Neuronal stem cell (in vitro differentiated cells): ENCODE measurements around the gene PRM3.

ENCODE experiments used
- DNase-seq: peaks from one replicate; pipeline ENCODE4 v3.0.0-alpha.2; 2013; ENCODE audit warnings: low spot score
- H2AFZ ChIP-seq: one replicate; pipeline ENCODE4 v1.6.1; 2013; ENCODE audit warnings: mild to moderate bottlenecking, low read length, inconsistent platforms
- H2AK5ac ChIP-seq: 2 replicates; pipeline ENCODE4 v1.6.1; 2013; ENCODE audit warnings: low read depth, mild to moderate bottlenecking, inconsistent platforms, low read length, moderate library complexity, mixed read lengths
- H2BK120ac ChIP-seq: 2 replicates; pipeline ENCODE4 v1.6.1; 2013; ENCODE audit warnings: low read depth, mild to moderate bottlenecking, inconsistent platforms, low read length, moderate library complexity, mixed read lengths
- H2BK12ac ChIP-seq: one replicate; pipeline ENCODE4 v1.6.1; 2013; ENCODE audit warnings: low read length, inconsistent platforms
- H2BK15ac ChIP-seq: 2 replicates; pipeline ENCODE4 v1.6.1; 2013; ENCODE audit warnings: mild to moderate bottlenecking, low read length, inconsistent platforms, mixed read lengths
- H2BK5ac ChIP-seq: one replicate; pipeline ENCODE4 v1.6.1; 2013; ENCODE audit warnings: inconsistent platforms, mild to moderate bottlenecking, low read length, moderate library complexity
- H3K14ac ChIP-seq: one replicate; pipeline ENCODE4 v1.6.1; 2013; ENCODE audit warnings: low read length, inconsistent platforms
- H3K18ac ChIP-seq: 2 replicates; pipeline ENCODE4 v1.6.1; 2013; ENCODE audit warnings: low read length, inconsistent platforms
- H3K23ac ChIP-seq: 2 replicates; pipeline ENCODE4 v1.6.1; 2013; ENCODE audit warnings: low read depth, mild to moderate bottlenecking, mixed read lengths, low read length, inconsistent platforms; ENCODE audit not compliant: poor library complexity
- H3K27ac ChIP-seq: replicated peaks from 3 replicates; pipeline ENCODE4 v1.5.1; 2013; ENCODE audit warnings: low read length, inconsistent platforms
- H3K27me3 ChIP-seq, 3 experiments: 2 replicates each; pipeline ENCODE4 v1.6.1; 2013; ENCODE audit warnings: low read length in 3 of 3, mild to moderate bottlenecking in 2 of 3, inconsistent platforms in 1 of 3, low read depth in 1 of 3, mixed read lengths in 1 of 3, moderate library complexity in 1 of 3; ENCODE audit not compliant: control insufficient read depth in 3 of 3, insufficient read depth in 3 of 3
- H3K36me3 ChIP-seq, 2 donors: replicated peaks in 1 of 2; 2 replicates each; pipeline ENCODE4 v1.6.1; 2013; ENCODE audit warnings: low read length in 2 of 2; ENCODE audit not compliant: control insufficient read depth in 2 of 2, insufficient read depth in 2 of 2
- H3K4ac ChIP-seq: 2 replicates; pipeline ENCODE4 v1.6.1; 2013; ENCODE audit warnings: inconsistent platforms, mild to moderate bottlenecking, low read length, moderate library complexity
- H3K4me1 ChIP-seq, 2 donors: 1 replicate in 1 of 2; 2 replicates in 1 of 2; pipeline ENCODE4 v1.6.1; 2013; ENCODE audit warnings: low read length in 2 of 2, low read depth in 1 of 2; ENCODE audit not compliant: control insufficient read depth in 2 of 2, insufficient read depth in 1 of 2
- H3K4me2 ChIP-seq: one replicate; pipeline ENCODE4 v1.6.1; 2013; ENCODE audit warnings: mild to moderate bottlenecking, low read length, inconsistent platforms; ENCODE audit not compliant: insufficient read depth, poor library complexity, severe bottlenecking
- H3K4me3 ChIP-seq, 2 donors: 2 replicates each; pipeline ENCODE4 v1.5.1; 2013; ENCODE audit warnings: low read length in 2 of 2, mild to moderate bottlenecking in 2 of 2, inconsistent platforms in 1 of 2, moderate library complexity in 1 of 2
- H3K79me1 ChIP-seq: one replicate; pipeline ENCODE4 v1.6.1; 2013; ENCODE audit warnings: low read depth, mild to moderate bottlenecking, inconsistent platforms, low read length, moderate library complexity
- H3K9ac ChIP-seq: one replicate; pipeline ENCODE4 v1.6.1; 2013; ENCODE audit warnings: mild to moderate bottlenecking, low read depth, low read length, inconsistent platforms; ENCODE audit not compliant: poor library complexity
- H3K9me3 ChIP-seq, 2 donors: replicated peaks in 1 of 2; 2 replicates each; pipeline versions ENCODE3 to v1.6.1; 2013; ENCODE audit warnings: low read length in 2 of 2, mild to moderate bottlenecking in 2 of 2, inconsistent platforms in 1 of 2, low read depth in 1 of 2, mixed read lengths in 1 of 2, moderate library complexity in 1 of 2; ENCODE audit not compliant: control insufficient read depth in 2 of 2, insufficient read depth in 1 of 2
- H4K8ac ChIP-seq: one replicate; pipeline ENCODE4 v1.6.1; 2013; ENCODE audit warnings: low read depth, mild to moderate bottlenecking, inconsistent platforms, low read length, moderate library complexity
- H4K91ac ChIP-seq: one replicate; pipeline ENCODE4 v1.6.1; 2013; ENCODE audit warnings: low read length, low read depth, mild to moderate bottlenecking, inconsistent platforms; ENCODE audit not compliant: poor library complexity
- WGBS, 2 donors: extraction: QIAGEN DNeasy Blood & Tissue Kit; methylation state at CpG; one replicate each; pipeline ENCODE4 v1.1.7; 2013; ENCODE audit warnings: missing lambda C conversion rate in 2 of 2, mixed read lengths in 1 of 2; ENCODE audit not compliant: insufficient read length in 2 of 2, insufficient replicate concordance in 1 of 2; ENCODE audit errors: extremely low coverage in 2 of 2; 5-methylcytosine and 5-hydroxymethylcytosine counted together

Gene PRM3

GRCh38 chr16:11302977-11303376, 29.5 kb upstream of the PRM3 start:
- H4K8ac ChIP-seq: no peak overlapping the region
- no peak overlapping the region for H3K4me2 ChIP-seq
- no peak overlapping the region for H3K4me3 ChIP-seq
- no peak overlapping the region for H4K91ac ChIP-seq
- H3K18ac ChIP-seq: no peak overlapping the region
- no peak overlapping the region for H3K27ac ChIP-seq
- H3K23ac ChIP-seq: no peak overlapping the region
- no peaks in the 10 kb centered on the region for H3K27me3 ChIP-seq
- H3K9me3 ChIP-seq: no peaks in the 10 kb centered on the region
- no peak overlapping the region for H2AFZ ChIP-seq
- no peak overlapping the region for H3K14ac ChIP-seq
- H3K4me1 ChIP-seq: peaks cover 0 to under 1% of the 10 kb centered on the region in 2 donors
- no peak overlapping the region for H2AK5ac ChIP-seq
- H3K36me3 ChIP-seq: no peaks in the 10 kb centered on the region
- no peak overlapping the region for H2BK5ac ChIP-seq
- H2BK15ac ChIP-seq: no peak overlapping the region
- H3K4ac ChIP-seq: no peak overlapping the region
- no peak overlapping the region for H3K9ac ChIP-seq
- no peaks in the 10 kb centered on the region for H3K79me1 ChIP-seq
- WGBS, 2 donors: no CpG with 5 or more reads among the region's 4 CpGs
- H2BK12ac ChIP-seq: no peak overlapping the region
- no peak for DNase-seq
- H2BK120ac ChIP-seq: no peak overlapping the region

GRCh38 chr16:11301645-11302501, 28.4 kb upstream of the PRM3 start:
- H3K4me2 ChIP-seq: no peak overlapping the region
- H3K9me3 ChIP-seq: no peaks in the 10 kb centered on the region
- no peaks in the 10 kb centered on the region for H3K36me3 ChIP-seq
- H2BK5ac ChIP-seq: no peak overlapping the region
- H4K91ac ChIP-seq: no peak overlapping the region
- no peak overlapping the region for H3K9ac ChIP-seq
- no peak overlapping the region for H3K18ac ChIP-seq
- H3K79me1 ChIP-seq: no peaks in the 10 kb centered on the region
- no CpG with 5 or more reads among the region's 4 CpGs for WGBS, 2 donors
- H3K4me1 ChIP-seq: peaks cover 2 to 11% of the 10 kb centered on the region in 2 donors
- no peak overlapping the region for H3K14ac ChIP-seq
- H2AFZ ChIP-seq: no peak overlapping the region
- H3K27ac ChIP-seq: no peak overlapping the region
- no peak for DNase-seq
- no peak overlapping the region for H3K4ac ChIP-seq
- no peak overlapping the region for H3K23ac ChIP-seq
- H2BK12ac ChIP-seq: no peak overlapping the region
- H2BK120ac ChIP-seq: no peak overlapping the region
- no peaks in the 10 kb centered on the region for H3K27me3 ChIP-seq
- no peak overlapping the region for H2AK5ac ChIP-seq
- H3K4me3 ChIP-seq: no peak overlapping the region
- no peak overlapping the region for H4K8ac ChIP-seq
- H2BK15ac ChIP-seq: no peak overlapping the region

- no peak overlapping the region for H3K23ac ChIP-seq
- H3K4ac ChIP-seq: no peak overlapping the region
- no peak overlapping the region for H3K4me2 ChIP-seq
- H2BK15ac ChIP-seq: no peak overlapping the region
- no peak overlapping the region for H4K91ac ChIP-seq
- H3K18ac ChIP-seq: no peak overlapping the region
- no peak overlapping the region for H3K9ac ChIP-seq
- no peak overlapping the region for H3K27ac ChIP-seq
- no peak overlapping the region for H2AK5ac ChIP-seq
- H3K36me3 ChIP-seq: no peaks in the 10 kb centered on the region
- no peak overlapping the region for H3K4me3 ChIP-seq
- no peak overlapping the region for H2AFZ ChIP-seq
- H3K79me1 ChIP-seq: no peaks in the 10 kb centered on the region
- no peaks in the 10 kb centered on the region for H3K27me3 ChIP-seq
- H2BK5ac ChIP-seq: no peak overlapping the region
- no peak overlapping the region for H4K8ac ChIP-seq
- H3K14ac ChIP-seq: no peak overlapping the region
- peaks cover 2 to 16% of the 10 kb centered on the region in 2 donors for H3K4me1 ChIP-seq
- no peak overlapping the region for H2BK12ac ChIP-seq
- no peaks in the 10 kb centered on the region for H3K9me3 ChIP-seq
- no CpG with 5 or more reads among the region's 7 CpGs for WGBS, 2 donors
- no peak overlapping the region for H2BK120ac ChIP-seq
- no peak for DNase-seq
Measured at GRCh38 chr16:11300560-11300892, 27.1 kb upstream of the PRM3 start.

- Histone ChIP-seq H3K27ac (no peak overlapping the region), H3K18ac (no peak overlapping the region), H3K79me1 (no peaks in the 10 kb centered on the region), H3K9ac (no peak overlapping the region), H3K4me2 (no peak overlapping the region), H2BK120ac (no peak overlapping the region), H3K4me3 (no peak overlapping the region), H3K36me3 (no peaks in the 10 kb centered on the region), H3K27me3 (no peaks in the 10 kb centered on the region), H3K23ac (no peak overlapping the region), H2BK5ac (no peak overlapping the region), H3K4ac (no peak overlapping the region), H3K9me3 (no peaks in the 10 kb centered on the region), H3K14ac (no peak overlapping the region), H2AK5ac (no peak overlapping the region), H4K8ac (no peak overlapping the region), H4K91ac (no peak overlapping the region), H3K4me1 (peaks cover 2 to 16% of the 10 kb centered on the region in 2 donors), H2AFZ (no peak overlapping the region), H2BK12ac (no peak overlapping the region), H2BK15ac (no peak overlapping the region)
- no CpG with 5 or more reads among the region's 6 CpGs for WGBS, 2 donors
- no peak for DNase-seq
Measured at GRCh38 chr16:11299865-11300559, 26.6 kb upstream of the PRM3 start.
